Activated T-cell treated with anti-CD3 and anti-CD28 coated beads for 4 hours (primary cell): ENCODE data around the gene SLC6A5.

Source experiments
- DNase-seq: peaks from one replicate; pipeline ENCODE4 v3.0.0-alpha.2; 2020

Gene SLC6A5

DNA sequence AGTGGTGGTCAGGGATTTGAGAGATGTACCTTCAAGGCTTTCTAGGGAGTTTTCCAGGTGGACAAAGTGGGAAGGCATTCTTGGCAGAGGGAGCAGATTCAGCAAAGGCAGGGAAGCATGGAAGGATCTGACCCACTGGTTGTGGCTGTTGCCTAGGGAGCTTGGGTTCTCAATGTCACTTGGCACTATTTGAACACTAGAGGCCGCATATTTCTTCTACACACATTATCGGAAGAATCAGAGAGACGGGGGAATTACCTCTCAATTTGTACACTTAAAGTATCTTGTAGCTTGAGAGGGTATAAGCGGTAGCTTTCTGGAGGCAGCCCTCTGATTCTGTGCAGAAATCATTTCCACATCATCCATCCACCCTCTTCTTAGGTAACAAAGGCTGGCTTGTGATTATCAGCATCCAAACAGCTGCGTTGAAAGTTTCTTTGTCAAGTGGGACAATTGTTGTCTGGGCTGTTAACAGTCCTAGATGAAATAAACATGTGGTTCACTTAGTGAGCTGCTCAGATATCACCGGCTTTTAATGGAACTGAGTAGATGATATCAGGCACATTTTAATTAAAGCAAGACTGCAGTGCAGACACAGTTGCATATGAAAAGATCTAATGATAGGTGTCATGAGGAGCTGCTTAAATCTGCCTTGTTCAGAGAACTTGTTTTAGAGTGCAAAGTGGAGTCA is 72.6 kb downstream of the SLC6A5 start:
- no peak for DNase-seq

DNA sequence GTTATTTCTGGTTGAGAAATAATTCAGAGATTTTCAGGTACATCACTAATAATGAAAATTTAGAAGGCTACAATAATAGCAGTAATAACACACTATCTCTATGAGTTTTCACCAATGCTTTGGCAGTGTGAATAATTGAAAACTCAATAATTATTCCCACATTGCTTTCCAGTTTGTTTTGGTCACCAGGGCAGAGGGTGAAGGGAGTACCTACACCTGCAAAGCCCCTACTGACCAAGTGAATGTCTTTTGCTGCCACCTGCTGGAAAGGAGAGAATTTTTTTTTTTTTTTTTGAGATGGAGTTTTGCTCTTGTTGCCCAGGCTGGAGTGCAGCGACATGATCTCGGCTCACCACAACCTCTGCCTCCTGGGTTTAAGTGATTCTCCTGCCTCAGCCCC is 73.2 kb downstream of the SLC6A5 start:
- no peak for DNase-seq

DNA sequence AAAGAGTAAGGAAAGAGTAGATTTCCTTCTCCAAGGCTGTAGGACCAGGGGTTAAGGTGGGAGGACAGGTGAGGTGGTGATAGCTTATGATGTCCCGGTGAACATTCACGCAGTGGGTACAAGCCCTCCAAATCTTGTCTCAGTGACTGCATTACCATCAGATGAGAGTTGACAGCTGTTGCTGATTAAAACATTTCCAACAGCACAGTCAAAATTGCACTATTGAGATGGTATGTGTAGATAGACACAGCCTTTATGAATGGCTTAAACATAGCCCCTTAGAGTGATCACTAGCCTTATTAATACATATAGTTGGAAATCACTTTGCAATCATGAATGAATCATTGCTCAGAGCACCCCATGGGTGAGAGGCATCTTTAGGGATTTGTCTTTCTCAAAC is 77.2 kb downstream of the SLC6A5 start:
- no peak for DNase-seq

DNA sequence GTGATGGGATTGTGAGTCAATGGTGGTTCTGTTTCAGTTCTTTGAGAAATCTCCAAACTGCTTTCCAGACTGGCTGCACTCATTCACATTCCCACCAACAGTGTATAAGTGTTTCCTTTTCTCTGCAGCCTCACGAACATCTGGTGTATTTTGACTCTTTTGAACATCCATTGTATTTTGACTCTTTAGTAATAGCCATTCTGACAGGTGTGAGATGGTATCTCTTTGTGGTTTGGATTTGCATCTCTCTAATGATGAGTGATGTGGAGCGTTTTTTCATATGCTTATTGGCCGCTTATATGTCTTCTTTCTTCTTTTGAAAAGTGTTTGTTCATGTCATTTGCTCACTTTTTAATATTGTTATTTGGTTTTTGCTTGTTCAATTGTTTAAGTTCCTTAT is 89.4 kb downstream of the SLC6A5 start:
- no peak for DNase-seq

DNA sequence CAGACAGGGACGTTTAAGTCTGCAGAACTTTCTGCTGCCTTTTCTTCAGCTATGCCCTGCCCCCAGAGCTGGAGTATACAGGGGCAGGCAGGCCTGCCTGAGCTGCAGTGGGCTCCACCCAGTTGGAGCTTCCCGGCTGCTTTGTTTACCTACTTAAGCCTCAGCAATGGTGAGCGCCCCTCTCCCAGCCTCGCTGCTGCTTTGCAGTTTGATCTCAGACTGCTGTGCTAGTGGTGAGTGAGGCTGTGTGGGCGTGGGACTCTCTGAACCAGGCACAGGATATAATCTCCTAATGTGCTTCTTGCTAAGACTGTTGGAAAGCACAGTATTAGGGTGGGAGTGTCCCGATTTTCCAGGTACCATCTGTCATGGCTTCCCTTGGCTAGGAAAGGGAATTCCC is 108.5 kb downstream of the SLC6A5 start:
- DNase-seq = no peak
